K562 (cell line): ENCODE results near the gene SLC29A2. TPM values are rescaled to one million over a fixed set of nuclear protein-coding genes. Genes with fewer than 3 reads are reported as not detected.

Experiments used
- CREB3L1 ChIP-seq: fragments of 450-650 bp; IDR thresholded peaks from 2 replicates; pipeline ENCODE4 v1.6.1; 2014; ENCODE audit warnings: low read depth, mild to moderate bottlenecking, moderate library complexity, borderline replicate concordance
- CUX1 ChIP-seq: fragments of 200-800 bp; sonication (Bioruptor generic); IDR thresholded peaks from 2 replicates; pipeline ENCODE4 v1.6.1; 2016; ENCODE audit warnings: missing genetic modification characterization, missing compliant biosample characterization
- ETV6 ChIP-seq, 3 experiments: fragments of 150-350 bp in 1 of 3; sonication (generic) in 1 of 3; formaldehyde crosslinking in 1 of 3; IDR thresholded peaks; 2 replicates each; pipeline versions ENCODE4 v1.6.1 to v1.8.0; 2014 to 2022; ENCODE audit warnings: borderline replicate concordance in 2 of 3, low read depth in 2 of 3, antibody characterized with exemption in 1 of 3, low read length in 1 of 3, mild to moderate bottlenecking in 1 of 3, missing genetic modification reagents in 1 of 3
- GABPA ChIP-seq: fragments of 200-800 bp; sonication (Bioruptor generic); conservative IDR thresholded peaks from 2 replicates; pipeline ENCODE4 v1.6.1; 2016; ENCODE audit warnings: low read depth, missing genetic modification characterization, missing compliant biosample characterization
- MEF2D ChIP-seq: conservative IDR thresholded peaks from 2 replicates; pipeline ENCODE4 v1.6.1; 2016; ENCODE audit warnings: low read depth, missing genetic modification characterization, missing compliant biosample characterization
- NFIC ChIP-seq: fragments of 450-650 bp; IDR thresholded peaks from 2 replicates; pipeline ENCODE4 v1.6.1; 2017; ENCODE audit warnings: mild to moderate bottlenecking, inconsistent platforms
- NONO ChIP-seq, 2 experiments: fragments of 200-400 bp in 1 of 2; fragments of 450-650 bp in 1 of 2; formaldehyde crosslinking in 1 of 2; IDR thresholded peaks; 2 replicates each; pipeline ENCODE4 v1.6.1; 2017; ENCODE audit warnings: low read depth in 2 of 2, mild to moderate bottlenecking in 2 of 2, moderate library complexity in 2 of 2, low read length in 1 of 2
- RREB1 ChIP-seq: fragments of 250-450 bp; sonication (Bioruptor Pico); IDR thresholded peaks from 2 replicates; pipeline ENCODE4 v1.4.0; 2020
- ZFX ChIP-seq: sonication (generic); formaldehyde crosslinking; IDR thresholded peaks from 2 replicates; pipeline ENCODE4 v1.8.0; 2022; ENCODE audit warnings: mild to moderate bottlenecking, missing genetic modification reagents, moderate library complexity
- ZNF146 ChIP-seq: IDR thresholded peaks from one replicate; pipeline ENCODE4 v1.6.1; 2018; ENCODE audit warnings: missing compliant biosample characterization; ENCODE audit not compliant: unreplicated experiment
- polyA plus RNA-seq, 8 experiments: library from polyadenylated mRNA; depleted of rRNA in 4 of 8; stranded (reverse) in 5 of 8; unstranded in 3 of 8; fragments of >200 nt; fragmentation: Nextera tagmentation in 2 of 8; fragmentation: Illumina TruSeq in 1 of 8; extraction: Ambion mirVana in 2 of 8; extraction: Trizol in 1 of 8; gene quantifications; 2 replicates each; pipeline versions ENCODE4 v1.2.1 to v1.2.3, GENCODE V29; 2011 to 2014; ENCODE audit warnings: inconsistent platforms in 1 of 8, missing spikeins in 1 of 8
- total RNA-seq, 7 experiments: library from RNA; depleted of rRNA in 6 of 7; stranded (reverse); fragments of >200 nt in 6 of 7; fragmentation: Illumina TruSeq in 2 of 7; extraction: Trizol in 2 of 7; gene quantifications; 2 replicates each; pipeline versions ENCODE4 v1.2.1 to v1.2.3, GENCODE V29; 2011 to 2021; ENCODE audit warnings: low replicate concordance in 1 of 7
- TF ChIP-seq, protein P1 (sequence below): sonication (generic); formaldehyde crosslinking; IDR thresholded peaks from 2 replicates; pipeline ENCODE4 v1.8.0; 2023; ENCODE audit warnings: mild to moderate bottlenecking, missing genetic modification reagents

The SLC29A2 gene
- total and polyA plus RNA-seq, 9 of the 15 experiments (the other 6 are each of a cell fraction or from before 2014, with no cell fraction given): 2.4 to 48.6 (median 14.2) TPM

DNA sequence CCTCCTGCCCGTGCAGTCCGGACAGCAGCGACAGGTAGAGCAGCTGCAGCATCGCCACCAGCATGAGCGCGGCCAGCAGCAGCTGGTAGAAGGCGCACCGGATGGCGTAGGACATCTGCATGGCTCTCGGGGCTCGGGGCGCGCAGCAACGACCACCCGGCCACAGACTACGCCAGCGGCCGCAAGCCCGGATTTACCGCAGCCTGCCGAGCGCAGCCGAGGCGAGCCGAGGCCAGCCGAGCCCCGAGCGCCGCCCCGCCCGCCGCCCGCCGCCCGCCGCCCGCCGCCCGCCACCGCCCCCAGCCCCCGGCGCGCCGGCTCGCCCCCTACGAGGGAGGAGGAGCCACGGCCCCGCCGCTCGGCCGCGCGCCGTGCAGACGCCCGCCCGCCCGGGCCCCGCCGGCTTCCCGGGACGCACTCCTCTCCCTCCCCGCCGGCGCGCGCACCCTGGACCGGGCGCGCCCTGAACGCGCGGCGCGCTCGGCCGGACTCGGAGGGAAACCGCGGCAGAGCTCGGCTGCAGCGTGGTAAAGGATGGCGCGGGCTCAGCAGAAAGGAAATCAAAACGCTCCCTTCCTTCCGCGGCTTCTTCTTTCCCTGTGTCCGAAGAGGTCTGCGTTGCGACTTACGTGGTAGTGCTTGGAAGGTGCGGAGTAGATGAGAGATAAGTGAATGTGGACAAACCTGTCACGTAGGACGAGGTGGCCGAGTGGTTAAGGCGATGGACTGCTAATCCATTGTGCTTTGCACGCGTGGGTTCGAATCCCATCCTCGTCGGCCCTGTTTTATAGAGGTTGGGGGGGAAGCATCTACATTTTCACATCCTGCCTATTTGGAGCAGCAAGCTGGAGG is 23.9 kb downstream of the SLC29A2 start, which contains the start of gene B4GAT1 (continued):
- TF ChIP-seq ETV6 (IDR thresholded peaks at IDR 0.05; ENCODE audit: borderline replicate concordance in 1 of 2, low read depth in 2 of 2, low read length in 1 of 2): no peak
- no peak for TF ChIP-seq ETV6 (CRISPR knock-in tag; IDR thresholded peaks at IDR 0.05; ENCODE audit: borderline replicate concordance)
- TF ChIP-seq RREB1: peak; percentile 88
- TF ChIP-seq GABPA (tag): 0 out of 2 replicates have a peak, but pooled peaks have one; percentile 31
- TF ChIP-seq CUX1: no peak
- TF ChIP-seq ZNF146: no peak
- TF ChIP-seq NONO (IDR thresholded peaks at IDR 0.05; ENCODE audit: low read depth in 2 of 2, low read length in 1 of 2): no peak
- TF ChIP-seq ZFX (CRISPR knock-in tag): peak; percentile 39
- TF ChIP-seq, protein P1, sequence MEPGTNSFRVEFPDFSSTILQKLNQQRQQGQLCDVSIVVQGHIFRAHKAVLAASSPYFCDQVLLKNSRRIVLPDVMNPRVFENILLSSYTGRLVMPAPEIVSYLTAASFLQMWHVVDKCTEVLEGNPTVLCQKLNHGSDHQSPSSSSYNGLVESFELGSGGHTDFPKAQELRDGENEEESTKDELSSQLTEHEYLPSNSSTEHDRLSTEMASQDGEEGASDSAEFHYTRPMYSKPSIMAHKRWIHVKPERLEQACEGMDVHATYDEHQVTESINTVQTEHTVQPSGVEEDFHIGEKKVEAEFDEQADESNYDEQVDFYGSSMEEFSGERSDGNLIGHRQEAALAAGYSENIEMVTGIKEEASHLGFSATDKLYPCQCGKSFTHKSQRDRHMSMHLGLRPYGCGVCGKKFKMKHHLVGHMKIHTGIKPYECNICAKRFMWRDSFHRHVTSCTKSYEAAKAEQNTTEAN (CRISPR knock-in tag): no peak
- TF ChIP-seq CREB3L1: peak; percentile 62; the same call in 1 of the 2 replicates
- TF ChIP-seq MEF2D: no peak
- TF ChIP-seq NFIC: peak; percentile 80; the same call in 1 of the 2 replicates
